Panc1 (cell line): ENCODE results near the gene CIAO3. TPM values are rescaled to one million over a fixed set of nuclear protein-coding genes. Genes with fewer than 3 reads are reported as not detected.
A peak's percentile ranks its signal among the peaks of the same experiment; 100 is the strongest.

Experiments used
- ATAC-seq: fragments of 200-7000 bp; cut with Tn5 transposase; 2 replicates; pipeline ENCODE4 v1.9.1; 2020; ENCODE audit warnings: mild to moderate bottlenecking, moderate library complexity
- BruUV-seq: library from RNA; stranded (reverse); fragments of 400-500 nt; replicated peaks from 2 replicates; lab custom pipeline; 2021; lab: Mats Ljungman, UMichigan
- CTCF ChIA-PET: fragments of 300-600 bp; sonication (Branson Sonifier 250); formaldehyde crosslinking; loops from one replicate; lab custom pipeline; 2022; ENCODE audit warnings: antibody characterized with exemption; lab: Charles Lee
- POLR2A ChIA-PET: fragments of 300-600 bp; sonication (Branson Sonifier 250); formaldehyde crosslinking; loops from one replicate; lab custom pipeline; 2022; ENCODE audit warnings: antibody characterized with exemption; lab: Charles Lee
- DNase-seq: peaks from one replicate; pipeline ENCODE4 v3.0.0-alpha.2; 2010; ENCODE audit warnings: low read depth, low spot score
- H3K27ac ChIP-seq: 2 replicates; pipeline ENCODE4 v1.5.1; 2011; ENCODE audit warnings: mild to moderate bottlenecking, low read length, inconsistent platforms
- H3K27me3 ChIP-seq: fragments of 200-500 bp; sonication (Bioruptor generic); 2 replicates; pipeline ENCODE4 v1.6.0; 2014; ENCODE audit warnings: low read length, inconsistent platforms; ENCODE audit not compliant: control insufficient read depth, insufficient read depth
- H3K36me3 ChIP-seq: fragments of 200-500 bp; sonication (Bioruptor generic); 2 replicates; pipeline ENCODE4 v1.5.1; 2014; ENCODE audit warnings: inconsistent platforms, mild to moderate bottlenecking, low read length, moderate library complexity; ENCODE audit not compliant: control insufficient read depth, insufficient read depth
- H3K4me1 ChIP-seq: 2 replicates; pipeline ENCODE4 v1.5.1; 2011; ENCODE audit warnings: inconsistent platforms, mild to moderate bottlenecking, low read length, moderate library complexity; ENCODE audit not compliant: control insufficient read depth, insufficient read depth
- H3K4me3 ChIP-seq, 2 experiments: 2 replicates each; pipeline ENCODE4 v1.5.1; 2011 to 2012; ENCODE audit warnings: low read depth in 2 of 2, low read length in 2 of 2, mild to moderate bottlenecking in 2 of 2, inconsistent platforms in 1 of 2, moderate library complexity in 1 of 2
- H3K9me3 ChIP-seq: fragments of 200-500 bp; sonication (Bioruptor generic); 2 replicates; pipeline ENCODE4 v1.5.1; 2014; ENCODE audit warnings: low read depth, mild to moderate bottlenecking, inconsistent platforms, low read length, moderate library complexity; ENCODE audit not compliant: control insufficient read depth, insufficient read depth
- CTCF ChIP-seq: fragments of 450-650 bp; IDR thresholded peaks from 2 replicates; pipeline ENCODE4 v1.5.1; 2017; ENCODE audit warnings: mild to moderate bottlenecking
- POLR2AphosphoS5 ChIP-seq: IDR thresholded peaks from 2 replicates; pipeline ENCODE4 v1.6.1; 2012; ENCODE audit warnings: mild to moderate bottlenecking, low read depth, low read length, moderate library complexity
- REST ChIP-seq, 2 experiments: IDR thresholded peaks; 2 replicates each; pipeline ENCODE4 v1.6.1; 2011 to 2012; ENCODE audit warnings: low read depth in 2 of 2, control low read depth in 1 of 2, low read length in 1 of 2, mild to moderate bottlenecking in 1 of 2, moderate library complexity in 1 of 2; ENCODE audit not compliant: insufficient read depth in 1 of 2
- SIN3A ChIP-seq: IDR thresholded peaks from 2 replicates; pipeline ENCODE4 v1.6.1; 2012; ENCODE audit warnings: low read depth, mild to moderate bottlenecking, low read length, moderate library complexity, borderline replicate concordance; ENCODE audit not compliant: insufficient read depth
- TCF7L2 ChIP-seq: IDR thresholded peaks from 2 replicates; pipeline ENCODE4 v1.6.1; 2011; ENCODE audit warnings: mild to moderate bottlenecking, low read depth, low read length, inconsistent platforms
- in situ Hi-C: cut with HindIII; loops from 2 replicates; pipeline ENCODE4 v1.10.0; 2016; ENCODE audit warnings: low sequenced_read_pairs, low pct_unique_long_range_greater_than_20kb
- intact Hi-C: fragments of 100-400 bp; cut with micrococcal nuclease; formaldehyde crosslinking; loops from one replicate; pipeline ENCODE4 v1.10.0; 2022; ENCODE audit not compliant: unreplicated experiment
- total RNA-seq: library from RNA; stranded (reverse); gene quantifications from one replicate; pipeline ENCODE4 v1.2.1, GENCODE V29; 2021; ENCODE audit not compliant: unreplicated experiment

Gene CIAO3
- total RNA-seq, 1 experiment from 2014 or later: 34.0 TPM

GRCh38 chr16:760545-761343 is 19.9 kb upstream of the CIAO3 start, which contains the start of gene MSLN:
TSS of gene MSLN (plus strand) at chr16:760734. CDS start at chr16:762681, 1,947 bp downstream.
- CTCF ChIA-PET: no interaction called here
- Histone ChIP-seq H3K36me3 (no peaks in the 10 kb centered on the region), H3K27ac (no peak within 1 kb of the TSS; the same call in 1 of the 2 replicates), H3K4me1 (peaks cover 18% of the 10 kb centered on the region), H3K4me3 (no peak within 1 kb of the TSS), H3K27me3 (no peaks in the 10 kb centered on the region), H3K9me3 (no peaks in the 10 kb centered on the region)
- POLR2A ChIA-PET: interaction anchor here (0.6 to 1.1 kb wide), 2 partner anchors 43 to 326 kb away, joined by 5 to 10 read pairs; no protein-coding TSS in a partner anchor
- DNase-seq (no peak), ATAC-seq (peak; percentile 31)
- no peak for TF ChIP-seq CTCF
- no peak for TF ChIP-seq SIN3A
- TF ChIP-seq POLR2AphosphoS5: no peak
- TF ChIP-seq TCF7L2: no peak
- TF ChIP-seq REST (IDR thresholded peaks at IDR 0.05; ENCODE audit: insufficient read depth in 1 of 2, low read depth in 2 of 2, low read length in 1 of 2): no peak
- intact Hi-C loops: no loop called here
- in situ Hi-C loops: no loop called here
- BruUV-seq: no TSS peak

- Histone ChIP-seq H3K27ac (no peak overlapping the region), H3K36me3 (no peaks in the 10 kb centered on the region), H3K4me3 (no peak overlapping the region), H3K27me3 (no peaks in the 10 kb centered on the region), H3K4me1 (peaks cover 18% of the 10 kb centered on the region), H3K9me3 (no peaks in the 10 kb centered on the region)
- ChIA-PET POLR2A (interaction anchor here (1.1 kb wide), 1 partner anchor 43 kb away, joined by 5 read pairs; no protein-coding TSS in a partner anchor), CTCF (no interaction called here)
- 0 out of 2 replicates have a peak, but pooled peaks have one; percentile 5 for ATAC-seq
- no TSS peak for BruUV-seq
- in situ Hi-C loops: no loop called here
- TF ChIP-seq TCF7L2 (no peak), SIN3A (no peak)
- intact Hi-C loops: no loop called here
- no peak for DNase-seq
Measured at GRCh38 chr16:760065-760464, 19.3 kb upstream of the CIAO3 start.
